Measurements from ENCODE around the gene GPR155.

DNA sequence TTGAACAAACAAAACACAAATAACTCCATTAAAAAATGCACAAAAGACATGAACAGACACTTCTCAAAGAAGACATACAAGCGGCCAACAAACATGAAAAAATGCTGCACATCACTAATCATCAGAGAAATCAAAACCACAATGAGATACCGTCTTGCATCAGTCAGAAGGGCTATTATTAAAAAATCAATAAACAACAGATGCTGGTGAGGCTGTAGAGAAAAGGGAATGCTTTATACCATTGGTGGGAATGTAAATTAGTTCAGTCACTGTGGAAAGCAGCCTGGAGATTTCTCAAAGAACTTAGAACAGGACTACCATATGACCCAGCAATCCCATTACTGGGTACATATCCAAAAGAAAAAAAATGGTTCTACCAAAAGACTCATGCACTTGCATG is 37.8 kb downstream of the GPR155 start:
- no peak for TF ChIP-seq TAF1 (IDR thresholded peaks at IDR 0.05; ENCODE audit: low read depth, low read length)
- no peak for TF ChIP-seq POLR2AphosphoS5 (IDR thresholded peaks at IDR 0.05; ENCODE audit: low read depth, low read length)
- TF ChIP-seq POLR2A (IDR thresholded peaks at IDR 0.05; ENCODE audit: low read depth, low read length) = no peak
- TF ChIP-seq PAX5 (IDR thresholded peaks at IDR 0.05; ENCODE audit: insufficient read depth, low read length, severe bottlenecking) = no peak
- TF ChIP-seq SPI1 (IDR thresholded peaks at IDR 0.05; ENCODE audit: low read depth, low read length) = no peak
